T47D (cell line): Measurements from ENCODE around the gene LDLRAD3.

Source experiments
- DNase-seq, 2 experiments: peaks; one replicate each; pipeline versions ENCODE4 v3.0.0 to v3.0.0-alpha.2; 2011 to 2012; ENCODE audit warnings: low read depth in 1 of 2, low spot score in 1 of 2
- JUND ChIP-seq: IDR thresholded peaks from 2 replicates; pipeline ENCODE4 v1.6.1; 2012; ENCODE audit warnings: low read depth
- in situ Hi-C: cut with HindIII; loops from 2 replicates; pipeline ENCODE4 v1.10.0; 2016; ENCODE audit warnings: low sequenced_read_pairs, low pct_unique_long_range_greater_than_20kb

LDLRAD3 gene

GRCh38 chr11:35950082-35950481 lies 6.2 kb downstream of the LDLRAD3 start:
- no peak for DNase-seq
- in situ Hi-C loops, result no loop called here

GRCh38 chr11:35951680-35952079 lies 7.8 kb downstream of the LDLRAD3 start:
- no peak for TF ChIP-seq JUND
- in situ Hi-C loops, result no loop called here
- peak in 1 of 2 experiments; percentile 52 for DNase-seq

More at GRCh38 chr11:35950082-35950481, 6.2 kb downstream of the LDLRAD3 start:
- TF ChIP-seq JUND, result no peak

- DNase-seq, result peak in 1 of 2 experiments; percentile 62
- in situ Hi-C loops, result no loop called here
- no peak for TF ChIP-seq JUND
Observed at GRCh38 chr11:35953081-35953760, 9.4 kb downstream of the LDLRAD3 start.

- in situ Hi-C loops, result no loop called here
- no peak for TF ChIP-seq JUND
Observed at GRCh38 chr11:35954205-35954604, 10.3 kb downstream of the LDLRAD3 start.

GRCh38 chr11:35955636-35956035 lies 11.8 kb downstream of the LDLRAD3 start:
- in situ Hi-C loops, result no loop called here
- TF ChIP-seq JUND, result no peak
- DNase-seq, result no peak

More at GRCh38 chr11:35954205-35954604, 10.3 kb downstream of the LDLRAD3 start:
- DNase-seq, result no peak

- TF ChIP-seq JUND, result no peak
- DNase-seq, result no peak
- in situ Hi-C loops, result no loop called here
Observed at GRCh38 chr11:35962369-35963138, 18.7 kb downstream of the LDLRAD3 start.

- no peak for DNase-seq
- in situ Hi-C loops, result no loop called here
- no peak for TF ChIP-seq JUND
Observed at GRCh38 chr11:35963911-35964310, 20.0 kb downstream of the LDLRAD3 start.

GRCh38 chr11:35964841-35965240 lies 21.0 kb downstream of the LDLRAD3 start:
- DNase-seq, result no peak
- no peak for TF ChIP-seq JUND
- in situ Hi-C loops, result no loop called here

GRCh38 chr11:35967042-35967441 lies 23.2 kb downstream of the LDLRAD3 start:
- in situ Hi-C loops, result no loop called here
- no peak for TF ChIP-seq JUND
- DNase-seq, result no peak

GRCh38 chr11:35968386-35969088 lies 24.7 kb downstream of the LDLRAD3 start:
- in situ Hi-C loops, result no loop called here
- DNase-seq, result no peak
- TF ChIP-seq JUND, result no peak

GRCh38 chr11:35969089-35970042 lies 25.5 kb downstream of the LDLRAD3 start:
- in situ Hi-C loops, result no loop called here
- peak; percentile 28 to 80 for DNase-seq
- TF ChIP-seq JUND, result no peak

GRCh38 chr11:35970445-35970844 lies 26.6 kb downstream of the LDLRAD3 start:
- TF ChIP-seq JUND, result no peak
- in situ Hi-C loops, result no loop called here
- no peak for DNase-seq
